Nephron progenitor cell (in vitro differentiated cells): Measurements from ENCODE around the gene MCF2L.
"Not testable (repeated sequence)": the region's sequence is repeated elsewhere in the genome, so short reads cannot be mapped to it uniquely, and the experiment has no call there.

Experiments
- DNase-seq: peaks from one replicate; pipeline ENCODE4 v3.0.0; 2021
- H3K27ac Mint-ChIP-seq: 2 replicates; pipeline ENCODE4 v1.8.0; 2021; ENCODE audit warnings: mild to moderate bottlenecking, moderate library complexity, mixed read lengths
- H3K27me3 Mint-ChIP-seq: 2 replicates; pipeline ENCODE4 v1.8.0; 2021; ENCODE audit warnings: mild to moderate bottlenecking, low read depth, mixed read lengths; ENCODE audit not compliant: poor library complexity
- H3K36me3 Mint-ChIP-seq: 2 replicates; pipeline ENCODE4 v1.8.0; 2021; ENCODE audit warnings: low read depth, mixed read lengths
- H3K4me1 Mint-ChIP-seq: 2 replicates; pipeline ENCODE4 v1.8.0; 2021; ENCODE audit warnings: mixed read lengths
- H3K4me3 Mint-ChIP-seq: 2 replicates; pipeline ENCODE4 v1.8.0; 2021; ENCODE audit warnings: mild to moderate bottlenecking, moderate library complexity, mixed read lengths
- H3K9me3 Mint-ChIP-seq: 2 replicates; pipeline ENCODE4 v1.8.0; 2021; ENCODE audit warnings: mild to moderate bottlenecking, moderate library complexity, mixed read lengths
- TF ChIP-seq, protein P1 (sequence below): fragments of 200-600 bp; sonication (generic); IDR thresholded peaks from 2 replicates; pipeline ENCODE4 v1.5.0; 2021; ENCODE audit warnings: antibody characterized with exemption

The MCF2L gene

DNA sequence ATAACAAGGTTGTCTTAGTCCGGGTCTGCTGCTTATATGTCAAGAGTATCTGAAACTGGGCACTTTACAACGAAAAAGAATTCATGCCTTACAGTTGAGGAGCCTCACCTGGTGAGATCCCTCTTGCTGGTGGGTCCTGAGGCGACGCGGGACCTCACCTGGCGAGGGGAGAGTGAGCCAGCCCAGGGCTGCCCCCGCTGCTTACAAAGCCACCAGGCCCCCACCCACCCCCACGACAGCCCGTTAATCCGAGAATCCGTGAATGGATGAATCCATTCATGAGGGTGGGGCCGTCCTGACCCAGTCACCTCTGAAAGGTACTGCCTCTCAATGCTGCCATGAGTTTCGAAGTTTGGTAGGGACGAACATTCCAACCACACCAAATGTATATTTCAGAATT is 82.6 kb downstream of the MCF2L start:
- TF ChIP-seq, protein P1, sequence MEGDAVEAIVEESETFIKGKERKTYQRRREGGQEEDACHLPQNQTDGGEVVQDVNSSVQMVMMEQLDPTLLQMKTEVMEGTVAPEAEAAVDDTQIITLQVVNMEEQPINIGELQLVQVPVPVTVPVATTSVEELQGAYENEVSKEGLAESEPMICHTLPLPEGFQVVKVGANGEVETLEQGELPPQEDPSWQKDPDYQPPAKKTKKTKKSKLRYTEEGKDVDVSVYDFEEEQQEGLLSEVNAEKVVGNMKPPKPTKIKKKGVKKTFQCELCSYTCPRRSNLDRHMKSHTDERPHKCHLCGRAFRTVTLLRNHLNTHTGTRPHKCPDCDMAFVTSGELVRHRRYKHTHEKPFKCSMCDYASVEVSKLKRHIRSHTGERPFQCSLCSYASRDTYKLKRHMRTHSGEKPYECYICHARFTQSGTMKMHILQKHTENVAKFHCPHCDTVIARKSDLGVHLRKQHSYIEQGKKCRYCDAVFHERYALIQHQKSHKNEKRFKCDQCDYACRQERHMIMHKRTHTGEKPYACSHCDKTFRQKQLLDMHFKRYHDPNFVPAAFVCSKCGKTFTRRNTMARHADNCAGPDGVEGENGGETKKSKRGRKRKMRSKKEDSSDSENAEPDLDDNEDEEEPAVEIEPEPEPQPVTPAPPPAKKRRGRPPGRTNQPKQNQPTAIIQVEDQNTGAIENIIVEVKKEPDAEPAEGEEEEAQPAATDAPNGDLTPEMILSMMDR = no peak
- H3K4me3 Mint-ChIP-seq = peak overlapping the region; percentile 54

DNA sequence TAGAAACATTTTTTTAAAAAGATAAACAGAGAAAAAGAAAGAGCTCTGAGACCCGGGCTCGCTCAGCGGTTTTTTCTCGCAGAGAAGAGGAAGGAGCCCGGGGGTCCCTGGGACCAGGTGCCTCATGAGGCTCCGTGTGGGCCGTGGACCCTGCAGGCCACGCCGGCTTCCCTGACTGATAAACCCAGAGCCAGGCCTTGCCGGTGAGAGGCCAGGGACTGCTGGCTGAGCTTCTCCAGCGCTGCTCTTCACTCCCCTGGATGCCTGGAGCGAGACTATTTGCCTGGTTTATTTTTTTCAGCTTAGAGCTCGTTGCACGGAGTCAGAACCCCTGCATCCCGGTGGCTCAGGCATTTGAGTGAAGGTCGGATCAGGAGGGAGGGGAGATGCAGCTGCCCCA is 83.2 kb downstream of the MCF2L start:
- Mint-ChIP-seq H3K27me3 (peaks cover 66% of the 10 kb centered on the region), H3K4me1 (peaks cover 45% of the 10 kb centered on the region), H3K9me3 (no peaks in the 10 kb centered on the region), H3K4me3 (no peak overlapping the region), H3K27ac (no peak overlapping the region), H3K36me3 (peaks cover 5% of the 10 kb centered on the region)
- TF ChIP-seq, protein P1 = no peak
- no peak for DNase-seq

More for the DNA sequence above, 82.6 kb downstream of the MCF2L start:
- H3K27me3 Mint-ChIP-seq = peaks cover 71% of the 10 kb centered on the region
- peaks cover 10% of the 10 kb centered on the region for H3K36me3 Mint-ChIP-seq
- DNase-seq = no peak
- H3K9me3 Mint-ChIP-seq = no peaks in the 10 kb centered on the region
- H3K27ac Mint-ChIP-seq = no peak overlapping the region
- H3K4me1 Mint-ChIP-seq = peaks cover 50% of the 10 kb centered on the region

DNA sequence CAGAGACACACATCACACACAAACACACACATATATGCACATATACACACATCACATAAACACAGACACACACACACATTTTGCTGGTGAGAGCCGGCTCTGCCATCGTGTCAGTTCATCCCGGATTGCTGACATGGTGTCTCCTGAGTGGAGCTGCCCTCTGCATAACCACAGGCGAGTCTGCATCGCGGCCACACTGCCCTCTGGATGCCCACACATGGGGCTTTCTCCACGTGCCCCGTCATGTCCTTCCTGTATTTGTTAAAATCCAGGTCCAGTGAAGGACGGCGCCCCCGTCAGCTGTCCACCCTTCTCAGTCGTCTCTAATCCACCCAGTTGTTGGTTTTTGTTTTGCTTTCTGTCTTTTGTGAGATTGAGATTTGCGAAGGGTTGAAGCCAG is 84.0 kb downstream of the MCF2L start:
- peaks cover 39% of the 10 kb centered on the region for H3K4me1 Mint-ChIP-seq
- no peak overlapping the region for H3K4me3 Mint-ChIP-seq
- H3K27ac Mint-ChIP-seq = no peak overlapping the region
- no peak for DNase-seq
- H3K9me3 Mint-ChIP-seq = no peaks in the 10 kb centered on the region
- peaks cover 60% of the 10 kb centered on the region for H3K27me3 Mint-ChIP-seq
- TF ChIP-seq, protein P1 = no peak
- H3K36me3 Mint-ChIP-seq = peaks cover 5% of the 10 kb centered on the region

DNA sequence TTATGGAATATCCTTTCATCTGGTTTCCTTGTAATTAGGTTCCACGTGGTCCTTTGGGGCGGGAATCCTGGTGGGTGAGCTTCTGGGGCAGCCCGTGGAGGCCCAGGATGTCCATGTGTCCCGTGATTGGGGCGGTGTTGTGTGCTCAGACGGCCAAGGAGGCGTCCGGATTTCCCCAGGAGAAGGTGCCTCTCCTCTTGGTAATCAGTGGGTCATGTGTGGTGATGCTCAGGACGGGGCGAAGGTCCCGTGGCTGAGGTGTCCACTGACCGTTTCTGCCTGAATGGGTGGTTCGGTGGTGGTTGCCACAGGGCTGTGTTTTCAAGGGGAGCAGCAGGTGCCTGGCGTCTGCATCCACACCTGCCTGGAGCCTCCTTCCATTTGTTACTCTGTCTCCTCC is 84.4 kb downstream of the MCF2L start:
- DNase-seq = no peak
- Mint-ChIP-seq H3K36me3 (peaks cover 5% of the 10 kb centered on the region), H3K27ac (no peak overlapping the region), H3K4me3 (no peak overlapping the region), H3K27me3 (peaks cover 56% of the 10 kb centered on the region), H3K4me1 (peaks cover 39% of the 10 kb centered on the region), H3K9me3 (no peaks in the 10 kb centered on the region)
- TF ChIP-seq, protein P1 = no peak

DNA sequence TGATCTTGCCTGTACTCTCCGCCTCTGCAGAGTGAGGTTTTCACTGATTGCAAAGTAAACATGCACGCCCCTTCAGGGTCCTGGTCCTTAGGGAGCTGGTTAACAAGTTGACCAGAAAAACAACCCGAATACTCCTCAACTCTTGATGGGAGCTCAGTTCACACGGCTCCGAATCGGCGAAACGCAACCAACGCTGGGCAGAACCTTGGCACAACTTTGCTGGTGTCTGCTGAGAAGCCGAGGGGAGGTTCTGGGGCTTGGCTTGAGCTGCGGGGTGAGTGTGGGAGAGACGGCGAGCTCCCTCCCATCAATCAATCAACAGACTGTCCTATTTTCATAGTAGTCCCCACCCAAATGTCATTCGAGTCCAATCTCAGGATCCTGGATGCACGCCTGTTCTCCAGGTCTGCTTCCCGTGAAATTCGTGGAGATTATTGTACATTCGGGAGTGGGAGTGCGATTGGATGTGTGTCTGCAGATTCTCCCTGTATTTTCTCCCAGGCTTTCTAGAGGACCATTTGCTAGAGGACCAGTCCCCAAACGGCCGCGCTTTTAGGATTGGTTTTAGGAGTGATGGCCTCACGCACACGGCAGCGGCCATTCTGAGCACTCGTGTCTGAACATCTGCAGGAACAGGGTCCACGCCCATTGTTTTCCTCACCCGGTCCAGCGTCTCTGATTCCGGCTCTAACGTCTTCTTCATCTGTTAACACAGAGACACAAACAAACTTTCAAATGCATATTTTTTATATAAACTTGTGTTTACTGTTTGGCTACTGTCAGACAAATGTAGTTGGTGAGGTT is 85.0 kb downstream of the MCF2L start:
- TF ChIP-seq, protein P1 = no peak
- Mint-ChIP-seq H3K36me3 (peaks cover 5% of the 10 kb centered on the region), H3K4me1 (peaks cover 39% of the 10 kb centered on the region), H3K27me3 (peaks cover 49% of the 10 kb centered on the region), H3K9me3 (no peaks in the 10 kb centered on the region), H3K27ac (no peak overlapping the region), H3K4me3 (no peak overlapping the region)
- DNase-seq = no peak

DNA sequence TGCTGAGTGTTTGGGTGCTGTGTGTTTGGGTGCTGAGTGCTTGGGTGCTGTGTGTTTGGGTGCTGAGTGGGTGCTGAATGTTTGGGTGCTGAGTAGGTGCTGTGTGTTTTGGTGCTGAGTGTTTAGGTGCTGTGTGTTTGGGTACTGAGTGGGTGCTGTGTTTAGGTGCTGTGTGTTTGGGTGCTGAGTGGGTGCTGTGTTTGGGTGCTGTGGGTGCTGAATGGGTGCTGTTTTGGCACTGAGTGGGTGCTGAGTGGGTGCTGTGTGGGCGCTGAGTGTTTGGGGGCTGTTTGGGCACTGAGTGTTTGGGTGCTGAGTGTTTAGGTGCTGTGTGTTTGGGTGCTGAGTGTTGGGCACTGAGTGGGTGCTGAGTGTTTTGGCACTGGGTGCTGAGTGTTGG is 88.1 kb downstream of the MCF2L start:
- no peak overlapping the region for H3K4me3 Mint-ChIP-seq
- no peak for DNase-seq
- peaks cover 25% of the 10 kb centered on the region for H3K27me3 Mint-ChIP-seq
- peaks cover 5% of the 10 kb centered on the region for H3K36me3 Mint-ChIP-seq
- H3K9me3 Mint-ChIP-seq = no peaks in the 10 kb centered on the region
- peaks cover 22% of the 10 kb centered on the region for H3K4me1 Mint-ChIP-seq
- TF ChIP-seq, protein P1 = no peak
- no peak overlapping the region for H3K27ac Mint-ChIP-seq

DNA sequence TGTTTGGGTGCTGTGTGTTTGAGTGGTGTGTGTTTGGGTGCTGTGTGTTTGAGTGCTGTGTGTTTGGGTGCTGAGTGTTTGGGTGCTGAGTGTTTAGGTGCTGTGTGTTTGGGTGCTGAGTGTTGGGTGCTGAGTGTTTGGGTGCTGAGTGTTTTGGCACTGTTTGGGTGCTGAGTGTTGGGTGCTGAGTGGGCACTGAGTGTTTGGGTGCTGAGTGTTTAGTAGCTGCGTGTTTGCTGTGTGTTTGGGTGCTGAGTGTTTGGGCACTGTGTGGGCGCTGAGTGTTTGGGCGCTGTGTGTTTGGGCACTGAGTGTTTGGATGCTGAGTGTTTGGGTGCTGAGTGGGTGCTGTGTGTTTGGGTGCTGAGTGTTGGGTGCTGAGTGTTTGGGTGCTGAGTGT is 88.5 kb downstream of the MCF2L start:
- H3K4me3 Mint-ChIP-seq, H3K27ac Mint-ChIP-seq, H3K36me3 Mint-ChIP-seq, H3K9me3 Mint-ChIP-seq, DNase-seq: not testable (repeated sequence)
- H3K27me3 Mint-ChIP-seq = peaks cover 20% of the 10 kb centered on the region
- H3K4me1 Mint-ChIP-seq = peaks cover 18% of the 10 kb centered on the region
